Measurements from ENCODE around the gene ANK3.

- no peak for TF ChIP-seq CTCF (IDR thresholded peaks at IDR 0.05)
- no peak for TF ChIP-seq EP300 (IDR thresholded peaks at IDR 0.05)
These were observed 177.5 kb downstream of the ANK3 start for GRCh38 chr10:60212195-60212594.

All from tibial nerve (tissue), 4 donors.